Stimulated activated CD4-positive, alpha-beta T cell treated with anti-CD3 and anti-CD28 coated beads, Interleukin-1b, Interleukin-23, amount 100 ng/mL, for 48 hours (primary cell): ENCODE results near the gene MTG1.

ENCODE experiments used
- DNase-seq: peaks from one replicate; pipeline ENCODE4 v3.0.0-alpha.2; 2020

The MTG1 gene

GRCh38 chr10:133394064-133394663 is at the start of gene MTG1:
MTG1 (plus strand) TSS chr10:133394157; CDS start chr10:133394221, 64 bp downstream.
- peak; percentile 93 for DNase-seq

GRCh38 chr10:133344236-133344635 is 49.7 kb upstream of the MTG1 start:
- no peak for DNase-seq

DNA sequence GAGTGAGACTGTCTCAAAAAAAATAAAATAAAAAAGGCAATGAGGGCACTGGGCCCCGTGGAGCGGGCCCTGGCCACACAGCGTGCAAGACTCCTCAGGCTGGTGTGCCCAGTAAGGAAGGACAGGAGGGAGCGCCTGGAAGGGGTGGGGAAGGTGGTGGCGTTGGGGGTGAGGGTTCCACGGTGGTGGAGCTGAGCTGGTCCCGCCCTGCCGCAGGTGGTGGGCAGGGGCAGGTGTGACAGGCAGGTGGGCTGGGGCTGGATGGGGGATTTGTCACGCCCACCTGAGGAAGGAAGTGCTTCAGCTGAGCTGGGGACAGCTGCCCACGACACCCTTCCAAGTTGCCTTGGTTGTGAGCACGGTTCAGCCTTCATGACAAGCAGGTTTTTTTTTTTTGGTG is 47.5 kb upstream of the MTG1 start:
- no peak for DNase-seq

GRCh38 chr10:133347710-133348517 is 46.0 kb upstream of the MTG1 start:
- DNase-seq = no peak

GRCh38 chr10:133349160-133349568 is 44.8 kb upstream of the MTG1 start:
- no peak for DNase-seq

GRCh38 chr10:133349577-133350011 is 44.4 kb upstream of the MTG1 start:
- no peak for DNase-seq

DNA sequence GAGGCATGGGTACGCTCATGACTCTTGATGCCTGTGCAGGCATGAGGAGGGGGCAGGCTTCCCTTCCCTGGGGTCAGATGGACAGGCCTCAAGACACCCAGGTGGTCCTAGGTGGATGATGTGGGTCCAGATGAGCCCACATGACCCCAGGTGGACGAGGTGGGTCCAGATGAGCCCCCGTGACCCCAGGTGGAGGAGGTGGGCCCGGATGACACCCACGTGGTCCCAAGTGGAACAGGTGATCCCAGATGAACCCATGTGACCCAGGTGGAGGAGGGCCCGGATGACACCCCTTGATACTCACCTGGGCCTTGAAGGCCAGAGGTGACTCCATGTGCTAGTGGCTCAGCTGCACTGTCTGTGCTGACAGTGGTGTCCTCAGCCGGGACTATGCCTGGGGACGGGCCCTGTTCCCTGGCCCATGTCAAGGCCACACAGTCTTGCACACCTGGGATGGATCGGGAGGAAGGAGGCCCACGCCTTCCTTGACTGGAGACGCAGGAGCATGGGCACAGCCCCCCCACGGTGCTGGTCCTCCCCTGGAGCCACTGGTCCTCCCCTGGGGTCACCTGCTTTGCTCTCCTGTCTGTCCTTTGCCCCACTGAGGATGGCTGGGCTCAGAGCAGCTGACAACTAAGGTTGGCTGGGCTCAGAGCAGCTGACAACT is 43.5 kb upstream of the MTG1 start:
- no peak for DNase-seq

DNA sequence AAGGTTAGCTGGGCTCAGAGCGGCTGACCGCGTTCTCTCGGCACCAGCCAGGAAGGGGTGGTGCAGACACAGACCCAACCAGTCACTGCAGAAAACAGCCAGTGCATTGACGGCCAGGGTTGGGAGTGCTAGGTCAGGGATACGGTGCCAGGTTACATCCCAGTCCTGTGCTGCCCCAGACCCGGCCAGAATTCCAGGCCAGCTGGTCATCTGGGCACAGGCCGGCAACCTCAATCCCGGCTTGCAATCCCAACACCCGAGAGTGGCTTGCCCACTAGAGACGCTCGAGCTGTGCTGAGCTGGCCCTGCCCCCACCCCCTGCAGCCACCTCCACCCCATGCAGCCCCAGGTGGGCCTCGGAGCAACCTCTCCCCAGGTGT is 43.0 kb upstream of the MTG1 start:
- DNase-seq = no peak

DNA sequence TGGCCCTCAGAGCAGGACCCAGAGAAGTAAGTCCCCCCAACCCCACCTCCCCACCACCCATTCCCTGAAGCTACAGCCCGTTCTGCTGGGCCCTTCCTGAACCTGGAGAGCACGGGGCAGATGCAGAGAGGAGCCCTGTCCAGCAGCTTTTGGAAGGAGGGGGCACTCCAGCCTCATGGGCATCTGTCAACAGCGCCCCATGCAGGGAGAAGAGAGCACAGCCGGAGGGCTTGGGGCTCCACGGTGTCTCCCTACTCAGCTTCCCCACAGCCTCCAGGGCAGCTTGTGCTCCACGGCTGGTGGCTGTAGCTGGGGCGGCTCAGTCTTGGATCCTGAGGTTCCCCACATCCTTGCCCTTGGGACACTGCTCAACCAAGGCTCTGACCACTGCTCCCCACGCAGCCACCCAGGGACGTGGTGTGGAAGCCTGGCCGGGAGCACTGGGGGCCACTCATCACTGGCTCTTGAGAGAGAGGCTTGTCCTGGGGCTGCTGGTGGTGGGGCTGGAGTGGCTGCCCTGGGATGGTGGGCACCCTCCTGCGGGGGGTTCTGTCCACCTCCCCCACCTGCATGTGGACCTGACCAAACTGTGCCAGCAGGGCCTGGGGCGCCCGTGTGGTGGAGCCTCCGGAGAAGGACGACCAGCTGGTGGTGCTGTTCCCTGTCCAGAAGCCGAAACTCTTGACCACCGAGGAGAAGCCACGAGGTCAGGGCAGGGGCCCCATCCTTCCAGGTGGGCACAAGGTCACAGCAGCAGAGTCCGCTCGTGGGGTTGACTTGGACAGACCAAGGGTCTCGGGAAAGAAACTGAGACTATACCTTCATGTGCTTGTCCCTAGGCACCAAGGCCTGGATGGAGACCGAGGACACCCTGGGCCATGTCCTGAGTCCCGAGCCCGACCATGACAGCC is 42.3 kb upstream of the MTG1 start:
- DNase-seq = no peak

DNA sequence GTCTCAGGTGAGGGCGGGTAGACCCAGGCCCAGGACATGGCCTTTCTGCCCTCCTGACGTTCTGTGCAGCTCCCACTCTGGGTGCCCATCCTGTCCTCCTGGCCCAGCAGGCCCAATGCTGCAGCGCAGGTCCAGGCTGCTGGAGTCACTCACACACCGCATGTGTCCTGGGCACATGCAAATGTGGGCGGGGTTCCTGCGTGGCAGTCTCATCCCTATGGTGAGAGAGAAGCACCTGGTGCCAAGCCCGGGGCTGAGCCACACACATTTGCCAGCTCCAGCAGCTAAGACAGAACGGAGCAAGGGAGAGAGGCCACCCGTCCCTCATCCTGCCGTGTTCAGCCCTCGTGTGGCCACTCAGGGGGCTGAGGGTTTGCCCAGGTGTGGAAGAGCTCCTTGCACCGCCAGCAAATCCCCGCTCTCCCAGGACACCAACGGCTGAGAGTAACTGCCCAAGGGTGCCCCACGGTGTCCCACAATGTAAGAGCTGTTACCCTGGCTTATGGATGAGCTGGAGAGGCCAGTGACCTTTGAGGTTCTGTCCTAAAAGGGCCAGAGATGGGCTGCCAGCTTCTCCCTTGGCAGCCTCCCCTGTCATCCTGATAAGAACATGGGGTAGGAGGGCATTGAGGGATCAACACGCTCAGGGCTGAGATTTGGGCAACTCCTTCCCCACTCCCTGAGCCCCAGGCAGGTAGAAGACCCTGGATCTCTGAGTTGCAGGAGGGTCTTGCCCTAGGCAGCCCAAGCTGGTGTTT is 40.6 kb upstream of the MTG1 start:
- no peak for DNase-seq

DNA sequence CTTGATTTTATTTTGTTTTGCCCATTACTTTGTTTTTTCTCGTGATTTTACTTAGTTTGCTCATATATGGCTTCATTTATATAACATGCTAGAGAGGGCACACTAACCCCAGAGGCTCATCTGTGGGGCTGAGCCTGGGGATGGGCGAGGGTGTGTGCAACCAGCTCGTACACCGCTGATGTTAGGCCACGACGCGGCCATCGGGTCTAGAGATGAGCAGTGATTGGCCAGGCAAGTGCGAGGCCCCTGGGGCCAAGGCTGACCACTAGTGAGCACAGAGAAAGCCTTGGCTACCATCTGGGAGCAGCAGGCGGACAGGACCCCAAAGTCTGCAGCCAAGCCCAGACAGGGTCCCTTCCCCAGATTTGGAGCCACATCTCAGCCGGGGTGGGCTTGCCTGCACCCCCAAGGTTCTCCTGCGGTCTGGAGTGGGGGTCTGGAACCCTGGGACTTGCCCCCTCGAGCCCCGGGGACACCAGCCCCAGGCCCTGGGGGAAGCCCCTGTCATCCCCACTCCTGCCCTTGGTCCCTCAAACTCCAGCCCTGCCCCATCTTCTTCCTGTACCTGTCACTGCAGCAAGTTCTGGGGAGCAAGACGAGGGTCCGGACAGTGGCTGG is 39.9 kb upstream of the MTG1 start:
- DNase-seq = no peak

DNA sequence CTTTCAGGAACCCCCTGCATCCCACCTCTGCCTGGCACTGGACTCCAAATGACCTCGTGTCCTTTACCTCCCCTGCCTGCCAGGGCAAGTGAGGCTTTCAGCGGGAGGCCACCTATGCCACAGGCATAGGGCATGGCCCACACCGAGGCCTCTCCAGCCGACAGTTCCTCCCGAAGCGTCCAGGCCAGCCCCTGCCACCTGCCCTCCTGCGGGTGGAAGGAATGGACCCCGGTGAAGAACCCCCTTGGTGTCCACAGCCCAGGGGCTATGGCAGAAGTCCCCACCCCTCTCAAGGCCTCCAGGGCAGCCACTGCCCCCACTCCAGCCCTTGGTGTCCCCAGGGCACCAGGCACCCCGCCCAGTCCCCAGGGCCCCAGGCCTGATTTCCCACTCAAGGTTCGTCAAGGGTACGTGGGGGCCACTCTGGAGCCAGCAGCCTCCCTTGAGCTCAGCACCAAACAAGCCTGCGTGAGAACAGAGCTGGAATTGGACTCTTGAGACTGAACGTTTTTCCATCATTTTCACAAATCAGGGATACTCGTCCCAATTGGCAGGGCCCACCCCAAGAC is 39.2 kb upstream of the MTG1 start:
- DNase-seq = no peak

- DNase-seq = no peak
Observed at GRCh38 chr10:133355266-133355665, 38.7 kb upstream of the MTG1 start.

DNA sequence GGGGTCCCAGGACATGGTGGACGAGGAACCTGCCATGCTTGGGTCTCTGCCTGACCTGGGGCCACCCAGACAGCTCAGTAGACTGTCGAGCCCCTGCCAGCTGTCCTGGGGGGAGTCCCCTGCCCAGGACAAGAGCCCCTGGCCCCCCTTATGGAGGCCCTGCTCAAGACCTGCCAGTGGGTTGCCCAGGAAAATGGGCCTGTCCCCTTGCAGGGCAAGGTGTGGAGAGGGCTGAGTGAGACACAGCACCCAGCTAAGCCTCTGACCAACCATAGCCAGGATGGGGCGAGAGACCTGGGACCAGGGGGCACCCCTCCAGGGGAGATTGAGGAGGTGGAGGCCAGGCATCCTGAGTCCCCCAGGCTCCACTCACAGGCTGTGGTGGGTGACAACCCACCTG is 38.0 kb upstream of the MTG1 start:
- DNase-seq = no peak

GRCh38 chr10:133356549-133357284 is 37.2 kb upstream of the MTG1 start:
- DNase-seq = no peak

DNA sequence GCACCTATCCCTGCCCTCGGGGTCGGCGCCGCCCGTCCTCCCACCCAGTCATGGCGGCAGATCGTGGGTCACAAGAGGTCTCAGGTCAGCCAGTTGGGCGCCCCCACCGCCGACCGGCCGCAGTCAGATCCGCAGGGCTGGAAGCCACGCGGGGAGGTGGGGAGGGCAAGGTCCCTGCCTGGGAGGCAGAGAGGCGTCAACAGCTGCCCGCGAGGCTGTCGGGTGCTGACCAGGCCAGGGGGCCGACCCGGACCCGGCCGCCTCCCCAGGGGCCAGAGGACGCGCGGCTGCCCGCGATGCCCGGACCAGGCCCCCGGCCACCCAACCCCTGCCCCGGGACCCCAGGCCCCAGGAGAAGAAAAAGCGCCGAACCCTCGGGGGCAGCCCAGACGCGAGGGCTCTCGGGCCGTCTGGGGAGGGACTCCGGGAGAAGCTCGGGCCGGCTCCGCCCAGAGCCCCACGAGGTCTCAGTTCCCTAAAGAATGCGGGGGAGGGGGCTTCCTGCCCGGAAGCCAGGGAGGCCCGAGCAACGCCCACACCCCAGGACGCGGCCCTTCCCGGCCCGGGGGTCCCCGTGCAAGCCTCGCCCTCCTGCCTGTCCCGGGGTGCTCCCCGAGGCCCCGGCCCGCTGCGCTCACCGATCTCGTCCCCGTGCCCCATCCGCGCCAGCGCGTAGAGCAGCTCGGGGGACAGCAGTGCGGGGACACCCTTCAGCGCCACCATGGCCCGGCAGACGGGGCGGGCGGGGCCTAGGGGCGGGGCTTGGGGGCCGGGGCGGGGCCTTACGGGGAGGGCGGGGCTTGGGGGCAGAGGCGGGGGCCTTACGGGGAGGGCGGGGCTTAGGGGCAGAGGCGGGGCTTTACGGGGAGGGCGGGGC is 36.4 kb upstream of the MTG1 start, which contains the start of gene FUOM:
TSS of gene FUOM (minus strand) at position 735 of the 877 bp plus-strand sequence. CDS start at position 723, 12 bp downstream.
- DNase-seq = peak; percentile 81

DNA sequence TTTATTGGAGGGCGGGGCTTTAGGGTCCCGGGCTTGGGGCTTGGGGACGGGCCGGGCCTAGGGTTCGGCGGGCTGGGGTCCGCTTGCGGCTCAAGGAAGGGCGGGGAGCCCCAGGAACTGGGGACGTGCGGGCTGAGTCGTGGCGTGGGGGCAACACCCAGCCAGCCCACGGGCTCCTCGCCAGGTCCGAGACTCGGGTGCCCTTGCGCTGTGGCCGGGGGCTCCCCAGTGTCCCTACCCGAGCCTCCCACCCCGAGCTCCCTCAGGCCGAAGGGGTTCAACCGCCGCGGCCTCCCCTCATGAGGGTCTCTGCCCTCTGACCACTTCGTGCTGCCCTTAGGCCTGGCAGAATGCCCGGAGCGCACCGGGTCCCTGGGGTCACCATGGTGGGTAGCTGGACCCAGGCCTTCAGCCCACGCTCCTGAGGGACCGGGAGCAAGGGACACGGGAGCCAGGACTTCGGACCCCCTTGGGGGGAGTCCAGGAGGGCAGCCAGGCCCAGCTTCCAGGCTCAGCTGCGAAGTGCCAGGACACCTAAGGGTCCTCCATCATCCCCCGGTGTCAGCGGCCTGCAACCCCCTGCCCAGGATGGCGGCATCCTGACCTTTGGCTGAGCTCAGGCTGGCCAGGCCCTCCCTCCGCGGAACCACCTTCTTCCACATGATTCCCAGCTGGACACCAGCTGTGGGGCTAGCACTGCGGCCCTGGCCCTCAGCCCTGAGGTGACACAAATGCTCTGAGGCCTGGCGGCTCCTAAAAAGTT is 35.6 kb upstream of the MTG1 start:
- DNase-seq = no peak

DNA sequence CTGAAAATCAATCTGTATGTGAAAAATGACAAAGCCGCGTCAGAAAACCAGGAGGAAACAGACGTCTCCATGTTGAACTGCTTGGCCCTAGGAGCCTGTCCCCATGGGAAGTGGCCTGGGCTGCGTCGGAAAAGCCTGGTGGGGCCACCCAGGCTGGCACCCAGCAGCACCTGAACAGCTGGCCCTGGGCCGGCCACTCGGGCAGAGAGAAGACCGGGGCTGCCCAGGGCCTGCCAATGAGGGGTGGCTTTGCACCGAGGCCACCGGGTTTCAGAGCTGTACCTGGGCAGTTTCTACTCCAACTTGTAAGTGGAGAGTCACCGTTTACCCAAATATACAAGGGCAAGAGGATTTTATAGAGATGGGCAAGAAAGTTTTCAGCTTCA is 35.0 kb upstream of the MTG1 start:
- no peak for DNase-seq

- no peak for DNase-seq
Observed at GRCh38 chr10:133359554-133359971, 34.4 kb upstream of the MTG1 start.
